A673 (cell line): Measurements from ENCODE around the gene CAVIN1.

ENCODE experiments used
- CTCF ChIP-seq: fragments of 300-800, 200-600 bp; sonication (generic); conservative IDR thresholded peaks from 2 replicates; pipeline ENCODE4 v1.5.1; 2017; ENCODE audit warnings: low read depth, mild to moderate bottlenecking, antibody characterized with exemption, low read length, moderate library complexity, mixed read lengths
- EZH2 ChIP-seq: fragments of 200-600 bp; sonication (generic); IDR thresholded peaks from 2 replicates; pipeline ENCODE4 v1.6.1; 2017; ENCODE audit warnings: borderline replicate concordance, low read depth, mild to moderate bottlenecking, mixed read lengths, antibody characterized with exemption, low read length; ENCODE audit not compliant: poor library complexity, severe bottlenecking

GRCh38 chr17:42457107-42457792, 34.2 kb upstream of the CAVIN1 start:
- TF ChIP-seq EZH2 (no peak), CTCF (no peak)
